HG03571 (cell line): ENCODE data around the gene TRIM63.
A peak's percentile ranks its signal among the peaks of the same experiment; 100 is the strongest.
"Not testable (repeated sequence)": the region's sequence is repeated elsewhere in the genome, so short reads cannot be mapped to it uniquely, and the experiment has no call there.

Experiments
- ATAC-seq: cut with Tn5 transposase; IDR thresholded peaks from one replicate; pipeline ENCODE4 v1.9.1; 2021; ENCODE audit not compliant: unreplicated experiment

Gene TRIM63

GRCh38 chr1:26067432-26067911 lies at the start of gene TRIM63:
TSS of gene TRIM63 (minus strand) at chr1:26067630. CDS start at chr1:26067494, 136 bp downstream.
- ATAC-seq: no peak

GRCh38 chr1:26114165-26114927 lies 46.9 kb upstream of the TRIM63 start:
- no peak for ATAC-seq

- no peak for ATAC-seq
Measured at GRCh38 chr1:26112407-26112775, 45.0 kb upstream of the TRIM63 start.

- peak; percentile 61 for ATAC-seq
Measured at GRCh38 chr1:26111530-26112406, 44.3 kb upstream of the TRIM63 start, which contains the start of gene PDIK1L. TSS of gene PDIK1L (plus strand) at chr1:26111824. CDS start at chr1:26114309, 2,485 bp downstream.

GRCh38 chr1:26110731-26111529 lies 43.5 kb upstream of the TRIM63 start:
- peak; percentile 38 for ATAC-seq

- no peak for ATAC-seq
Measured at GRCh38 chr1:26109229-26110164, 42.1 kb upstream of the TRIM63 start.

GRCh38 chr1:26105226-26105548 lies 37.8 kb upstream of the TRIM63 start:
- ATAC-seq: not testable (repeated sequence)

- ATAC-seq: no peak
Measured at GRCh38 chr1:26102526-26102925, 35.1 kb upstream of the TRIM63 start.

- ATAC-seq: no peak
Measured at GRCh38 chr1:26102119-26102518, 34.7 kb upstream of the TRIM63 start.

GRCh38 chr1:26100204-26100603 lies 32.8 kb upstream of the TRIM63 start:
- not testable (repeated sequence) for ATAC-seq

DNA sequence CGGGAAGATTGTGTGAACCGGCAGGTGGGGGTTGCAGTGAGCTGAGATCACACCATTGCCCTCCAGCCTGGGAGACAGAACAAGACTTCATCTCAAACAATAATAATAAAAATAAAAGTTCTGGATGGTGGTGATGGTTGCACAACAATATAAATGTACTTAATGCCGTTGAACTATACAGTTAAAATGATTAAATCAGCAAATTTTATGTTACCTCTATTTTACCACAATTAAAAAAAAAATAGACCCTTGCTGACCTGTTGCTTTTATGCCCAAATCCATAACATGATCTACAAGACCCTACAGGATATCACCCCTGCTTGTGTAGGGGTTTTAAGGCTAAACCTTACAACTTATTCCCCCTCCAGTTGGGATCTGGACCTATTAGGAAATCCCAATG lies 32.4 kb upstream of the TRIM63 start:
- no peak for ATAC-seq

DNA sequence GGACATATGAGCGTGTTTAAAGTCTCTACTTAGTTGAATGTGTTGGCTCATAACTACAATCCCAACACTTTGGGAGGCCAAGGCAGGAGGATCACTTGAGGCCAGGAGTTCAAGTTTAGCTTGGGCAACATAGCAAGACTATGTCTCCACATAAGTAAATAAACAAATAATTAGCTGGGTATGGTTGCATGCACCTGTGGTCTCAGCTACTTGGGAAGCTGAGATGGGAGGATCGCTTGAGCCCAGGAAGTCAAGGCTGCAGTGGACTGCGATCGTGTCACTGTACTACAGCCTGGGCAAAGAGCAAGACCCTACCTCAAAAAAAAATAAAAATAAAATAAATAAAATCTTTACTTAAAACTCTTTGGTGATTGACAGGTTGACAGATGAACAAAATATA lies 31.2 kb upstream of the TRIM63 start:
- ATAC-seq: no peak

- no peak for ATAC-seq
Measured at GRCh38 chr1:26097696-26098095, 30.3 kb upstream of the TRIM63 start.

DNA sequence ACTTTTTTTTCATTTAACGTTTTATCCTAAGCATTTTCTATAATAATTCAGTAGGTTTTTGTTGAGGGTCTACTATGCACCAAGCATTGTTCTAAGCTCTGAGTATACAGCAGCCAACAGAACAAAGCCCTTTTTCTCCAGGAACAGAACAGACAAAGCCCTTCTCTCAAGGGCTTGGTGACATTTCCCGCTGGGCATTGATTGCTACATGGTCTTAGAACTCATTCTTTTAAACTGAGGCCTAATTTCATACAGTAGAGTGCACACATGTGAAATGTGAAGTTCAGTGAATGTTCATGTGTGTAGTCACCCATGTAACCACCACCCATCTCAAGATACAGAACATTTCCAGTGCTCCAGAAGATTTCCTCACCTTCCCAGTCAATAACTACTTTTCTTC lies 29.0 kb upstream of the TRIM63 start:
- ATAC-seq: no peak

GRCh38 chr1:26094677-26095383 lies 27.4 kb upstream of the TRIM63 start:
- ATAC-seq: no peak

GRCh38 chr1:26094076-26094669 lies 26.7 kb upstream of the TRIM63 start:
- ATAC-seq: no peak

- not testable (repeated sequence) for ATAC-seq
Measured at GRCh38 chr1:26093569-26093968, 26.1 kb upstream of the TRIM63 start.

DNA sequence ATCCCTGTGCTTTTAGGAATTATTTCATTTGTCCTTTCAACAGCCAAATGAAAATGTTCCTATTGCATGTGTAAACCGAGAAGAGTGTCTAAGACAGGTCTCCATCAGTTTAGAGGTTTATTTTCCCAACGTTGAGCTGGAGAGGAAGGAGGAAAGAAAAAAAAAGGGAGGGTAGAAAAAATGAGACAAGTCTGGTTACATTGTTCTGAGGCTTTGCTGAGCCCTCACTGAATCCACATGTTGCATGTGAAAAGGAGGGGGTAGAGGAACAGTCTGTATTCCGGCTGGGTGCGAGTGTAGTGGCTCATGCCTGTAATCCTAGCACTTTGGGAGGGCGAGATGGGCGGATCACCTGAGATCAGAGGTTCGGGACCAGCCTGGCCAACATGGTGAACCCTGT lies 25.0 kb upstream of the TRIM63 start:
- ATAC-seq: no peak

- ATAC-seq: no peak
Measured at GRCh38 chr1:26090893-26091292, 23.5 kb upstream of the TRIM63 start.
